ENCODE data around the gene ASAP3. TPM values are rescaled to one million over a fixed set of nuclear protein-coding genes. Genes with fewer than 3 reads are reported as not detected.

Gene ASAP3
- polyA plus RNA-seq, 2 of the 4 experiments (the other 2 are of a cell fraction), result 4.0 to 5.2 TPM

- ATAC-seq, result no peak; a peak in 2 of 6 replicates
- CTCF ChIA-PET, result interaction anchor here (4.4 kb wide), 1 partner anchor 20 kb away, joined by 21 read pairs; no protein-coding TSS in a partner anchor
- POLR2A ChIA-PET, result no interaction called here
These were observed 60.3 kb downstream of the ASAP3 start for GRCh38 chr1:23423415-23424292.

GRCh38 chr1:23422941-23423340, 61.0 kb downstream of the ASAP3 start:
- FAIRE-seq, result no peak
- POLR2A ChIA-PET, result no interaction called here
- ATAC-seq, result no peak
- CTCF ChIA-PET, result interaction anchor here (4.4 kb wide), 1 partner anchor 19 kb away, joined by 21 read pairs; no protein-coding TSS in a partner anchor
- Histone ChIP-seq H3K4me3 (no peak overlapping the region), H3K27ac (no peak overlapping the region), H3K9me3 (no peaks in the 10 kb centered on the region), H3K4me2 (no peak overlapping the region), H3K4me1 (no peaks in the 10 kb centered on the region)
- DNase-seq (ENCODE audit: low read depth in 1 of 2, low spot score in 1 of 2), result no peak
- 98% methylated on average over 4 of the region's 6 CpGs for WGBS (ENCODE audit: missing lambda C conversion rate)
- no peak for TF ChIP-seq PHF8 (IDR thresholded peaks at IDR 0.05; ENCODE audit: borderline replicate concordance, low read depth)
- TF ChIP-seq HDAC2 (IDR thresholded peaks at IDR 0.05), result no peak
- TF ChIP-seq USF2 (IDR thresholded peaks at IDR 0.05), result no peak
- TF ChIP-seq GATA3 (IDR thresholded peaks at IDR 0.05; ENCODE audit: borderline replicate concordance), result no peak
- no peak for TF ChIP-seq ZC3H11A (IDR thresholded peaks at IDR 0.05)
- TF ChIP-seq EHF (CRISPR knock-in tag; IDR thresholded peaks at IDR 0.05), result no peak
- TF ChIP-seq PBX3 (IDR thresholded peaks at IDR 0.05), result no peak
- no peak for TF ChIP-seq SMC3 (IDR thresholded peaks at IDR 0.05)
- no peak for TF ChIP-seq RFX5 (IDR thresholded peaks at IDR 0.05)
- TF ChIP-seq MYC (IDR thresholded peaks at IDR 0.05; ENCODE audit: borderline replicate concordance, low read length), result no peak
- no peak for TF ChIP-seq HES2 (IDR thresholded peaks at IDR 0.05)
- TF ChIP-seq HOXB5 (CRISPR knock-in tag; IDR thresholded peaks at IDR 0.05), result no peak
- TF ChIP-seq CBX2 (IDR thresholded peaks at IDR 0.05; ENCODE audit: borderline replicate concordance, low read depth), result no peak
- no peak for TF ChIP-seq RCOR1 (IDR thresholded peaks at IDR 0.05; ENCODE audit: low read depth, low read length)

More at GRCh38 chr1:23423415-23424292, 60.3 kb downstream of the ASAP3 start:
- H3K4me3 ChIP-seq, result no peak overlapping the region
- H3K4me2 ChIP-seq, result no peak overlapping the region
- DNase-seq (ENCODE audit: low read depth in 1 of 2, low spot score in 1 of 2), result no peak
- FAIRE-seq, result no peak
- no peak overlapping the region for H3K27ac ChIP-seq
- H3K9me3 ChIP-seq, result no peaks in the 10 kb centered on the region
- TF ChIP-seq POLR2A (IDR thresholded peaks at IDR 0.05; ENCODE audit: low read length), result no peak
- no peak for TF ChIP-seq MYC (IDR thresholded peaks at IDR 0.05; ENCODE audit: borderline replicate concordance, low read length)
- TF ChIP-seq NR3C1 (IDR thresholded peaks at IDR 0.05), result no peak
- TF ChIP-seq SMC3 (IDR thresholded peaks at IDR 0.05), result no peak
- TF ChIP-seq RARB (CRISPR knock-in tag; IDR thresholded peaks at IDR 0.05), result no peak
- TF ChIP-seq USF2 (IDR thresholded peaks at IDR 0.05), result no peak
- no peak for TF ChIP-seq REST (IDR thresholded peaks at IDR 0.05)
- TF ChIP-seq ZFP36 (IDR thresholded peaks at IDR 0.05; ENCODE audit: borderline replicate concordance, partially characterized antibody), result no peak
- TF ChIP-seq RFX5 (IDR thresholded peaks at IDR 0.05), result no peak
- no peak for TF ChIP-seq EP300 (IDR thresholded peaks at IDR 0.05)
- no peak for TF ChIP-seq HOXB5 (CRISPR knock-in tag; IDR thresholded peaks at IDR 0.05)
- no peak for TF ChIP-seq HES2 (IDR thresholded peaks at IDR 0.05)
- TF ChIP-seq HEYL (CRISPR knock-in tag; IDR thresholded peaks at IDR 0.05), result no peak
- TF ChIP-seq RNF2 (IDR thresholded peaks at IDR 0.05; ENCODE audit: borderline replicate concordance, low read depth), result no peak
- TF ChIP-seq TFCP2L1 (CRISPR knock-in tag; IDR thresholded peaks at IDR 0.05), result no peak
- TF ChIP-seq HOXB13 (CRISPR knock-in tag; IDR thresholded peaks at IDR 0.05; ENCODE audit: low read depth), result no peak
- no peak for TF ChIP-seq ZSCAN20 (CRISPR knock-in tag; IDR thresholded peaks at IDR 0.05)
- no peak for TF ChIP-seq NPAS2 (CRISPR knock-in tag; IDR thresholded peaks at IDR 0.05; ENCODE audit: borderline replicate concordance)
- H3K4me1 ChIP-seq, result no peaks in the 10 kb centered on the region
- 95% methylated on average over 25 of the region's 46 CpGs for WGBS (ENCODE audit: missing lambda C conversion rate)

All from A549 (cell line).